ENCODE results near the gene FBXW7.

- TF ChIP-seq MXI1 (conservative IDR thresholded peaks at IDR 0.05; ENCODE audit: poor library complexity, severe bottlenecking) (no peak), POLR2AphosphoS5 (IDR thresholded peaks at IDR 0.05) (no peak)
- TF ChIP-seq, protein P1, sequence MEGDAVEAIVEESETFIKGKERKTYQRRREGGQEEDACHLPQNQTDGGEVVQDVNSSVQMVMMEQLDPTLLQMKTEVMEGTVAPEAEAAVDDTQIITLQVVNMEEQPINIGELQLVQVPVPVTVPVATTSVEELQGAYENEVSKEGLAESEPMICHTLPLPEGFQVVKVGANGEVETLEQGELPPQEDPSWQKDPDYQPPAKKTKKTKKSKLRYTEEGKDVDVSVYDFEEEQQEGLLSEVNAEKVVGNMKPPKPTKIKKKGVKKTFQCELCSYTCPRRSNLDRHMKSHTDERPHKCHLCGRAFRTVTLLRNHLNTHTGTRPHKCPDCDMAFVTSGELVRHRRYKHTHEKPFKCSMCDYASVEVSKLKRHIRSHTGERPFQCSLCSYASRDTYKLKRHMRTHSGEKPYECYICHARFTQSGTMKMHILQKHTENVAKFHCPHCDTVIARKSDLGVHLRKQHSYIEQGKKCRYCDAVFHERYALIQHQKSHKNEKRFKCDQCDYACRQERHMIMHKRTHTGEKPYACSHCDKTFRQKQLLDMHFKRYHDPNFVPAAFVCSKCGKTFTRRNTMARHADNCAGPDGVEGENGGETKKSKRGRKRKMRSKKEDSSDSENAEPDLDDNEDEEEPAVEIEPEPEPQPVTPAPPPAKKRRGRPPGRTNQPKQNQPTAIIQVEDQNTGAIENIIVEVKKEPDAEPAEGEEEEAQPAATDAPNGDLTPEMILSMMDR (IDR thresholded peaks at IDR 0.05; ENCODE audit: poor library complexity, severe bottlenecking) = no peak
These were observed 27.1 kb downstream of the FBXW7 start for GRCh38 chr4:152508818-152509217.

All from neural cell (in vitro differentiated cells).